HG03103 (cell line): ENCODE results near the gene CADM4.
"Not testable (repeated sequence)": the region's sequence is repeated elsewhere in the genome, so short reads cannot be mapped to it uniquely, and the experiment has no call there.

Experiments
- ATAC-seq: cut with Tn5 transposase; IDR thresholded peaks from one replicate; pipeline ENCODE4 v1.9.1; 2021; ENCODE audit warnings: low read depth; ENCODE audit not compliant: unreplicated experiment

CADM4 gene

DNA sequence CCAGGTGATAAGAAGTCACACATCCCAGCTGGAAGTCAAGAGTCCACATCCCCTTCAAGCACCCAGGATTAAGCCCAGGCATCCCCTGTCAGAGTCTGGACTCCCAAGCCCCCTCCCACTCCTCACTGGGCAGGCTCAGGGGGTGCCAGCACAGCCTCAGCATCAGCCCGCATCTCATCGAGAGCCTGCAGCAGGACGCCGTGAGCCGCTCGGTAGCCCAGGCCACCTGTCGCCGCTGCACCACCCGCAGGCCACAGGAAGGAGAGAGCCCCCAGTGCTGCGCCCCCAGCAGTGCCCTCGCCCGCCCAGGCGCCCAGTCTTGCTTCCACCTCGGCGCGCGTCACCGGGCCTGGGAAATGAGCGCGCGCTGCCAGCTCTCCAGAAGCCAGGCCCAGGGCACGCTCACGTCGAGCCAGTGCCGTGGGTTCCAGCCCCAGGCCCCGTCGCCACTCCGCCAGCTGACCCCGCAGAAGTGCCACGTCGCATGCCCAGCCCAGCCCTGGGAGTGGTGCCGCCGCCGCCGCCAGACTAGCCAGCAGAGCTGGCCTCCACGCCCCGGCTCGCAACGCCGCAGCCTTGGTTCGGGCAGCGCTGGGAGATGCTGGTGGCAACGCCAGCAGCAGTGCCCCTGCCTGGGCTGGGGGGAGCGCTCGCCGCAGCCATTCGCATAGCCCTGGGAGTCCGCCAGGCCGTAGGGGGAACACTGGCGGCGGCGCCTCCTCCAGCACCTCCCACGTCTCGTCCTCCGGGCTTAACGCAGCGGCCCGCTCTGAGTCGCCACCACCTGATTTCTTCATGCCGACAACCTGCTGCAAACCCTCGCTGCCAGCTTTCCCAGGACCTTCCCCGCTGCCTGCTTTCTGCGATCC, 47.5 kb downstream of the CADM4 start:
- ATAC-seq = no peak

DNA sequence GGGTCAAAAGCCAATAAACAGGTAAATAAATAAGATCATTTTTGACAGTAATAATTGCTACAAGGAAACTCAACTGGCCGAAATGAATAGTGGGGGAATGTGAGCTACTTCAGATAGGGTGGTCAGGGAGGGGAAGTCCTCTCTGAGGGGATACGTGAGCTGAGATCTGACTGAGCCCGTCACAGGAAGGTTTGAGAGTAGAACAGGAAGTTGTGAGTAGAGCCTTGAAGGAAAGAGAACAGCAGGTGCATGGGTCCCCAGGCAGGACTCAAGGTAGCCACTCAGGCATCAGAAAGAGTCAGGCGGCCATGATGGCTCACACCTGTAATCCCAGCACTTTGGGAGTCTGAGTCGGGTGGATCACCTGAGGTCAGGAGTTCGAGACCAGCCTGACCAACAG, 50.0 kb downstream of the CADM4 start:
- no peak for ATAC-seq

DNA sequence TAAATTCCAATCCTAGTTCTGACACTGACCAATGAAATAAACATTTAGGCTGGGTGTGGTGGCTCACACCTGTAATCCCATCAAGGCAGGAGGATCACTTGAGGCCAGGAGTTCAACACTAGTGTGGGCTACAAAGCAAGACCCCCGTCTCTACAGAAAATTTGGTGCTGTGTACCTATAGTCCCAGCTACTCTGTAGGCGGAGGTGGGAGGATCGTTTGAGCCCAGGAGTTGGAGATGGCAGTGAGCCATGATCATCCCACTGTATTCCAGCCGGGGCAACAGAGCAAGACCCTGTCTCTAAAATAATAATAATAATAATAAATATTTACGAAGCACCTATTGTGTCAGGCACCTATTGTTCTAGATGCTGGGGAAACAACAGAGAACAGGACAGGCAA, 50.4 kb downstream of the CADM4 start:
- no peak for ATAC-seq

DNA sequence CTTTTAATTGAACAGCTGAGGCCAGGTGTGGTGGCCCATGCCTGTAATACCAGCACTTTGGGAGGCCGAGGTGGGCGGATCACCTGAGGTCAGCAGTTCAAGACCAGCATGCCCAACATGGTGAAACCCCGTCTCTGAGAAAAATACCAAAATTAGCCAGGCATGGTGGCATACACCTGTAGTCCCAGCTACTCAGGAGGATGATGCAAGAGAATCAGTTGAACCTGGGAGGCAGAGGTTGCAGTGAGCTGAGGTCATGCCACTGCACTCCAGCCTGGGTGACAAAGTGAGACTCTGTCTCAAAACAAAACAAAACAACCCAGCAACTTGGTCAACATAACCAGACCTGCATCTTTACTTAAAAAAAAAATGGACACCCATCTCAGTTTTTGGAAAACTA, 52.6 kb downstream of the CADM4 start:
- not testable (repeated sequence) for ATAC-seq

DNA sequence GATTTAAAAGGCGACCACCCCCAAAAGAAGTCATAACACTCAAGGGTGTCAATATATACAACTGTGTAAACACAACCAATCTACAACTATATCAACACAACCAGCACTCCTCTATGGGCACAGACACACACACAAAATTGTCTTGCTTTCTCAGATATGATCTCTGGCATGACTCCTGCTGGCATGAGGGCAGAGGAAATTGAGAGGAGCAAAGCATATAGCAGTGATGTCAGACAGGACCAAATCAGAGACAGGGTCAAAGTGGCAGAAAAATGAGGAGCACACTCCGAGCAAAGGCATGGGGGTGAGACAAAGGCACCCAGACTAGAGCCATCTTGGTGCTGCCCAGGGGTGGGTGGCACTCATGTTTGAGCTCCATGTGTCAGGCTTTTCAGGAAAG, 53.3 kb downstream of the CADM4 start:
- no peak for ATAC-seq

DNA sequence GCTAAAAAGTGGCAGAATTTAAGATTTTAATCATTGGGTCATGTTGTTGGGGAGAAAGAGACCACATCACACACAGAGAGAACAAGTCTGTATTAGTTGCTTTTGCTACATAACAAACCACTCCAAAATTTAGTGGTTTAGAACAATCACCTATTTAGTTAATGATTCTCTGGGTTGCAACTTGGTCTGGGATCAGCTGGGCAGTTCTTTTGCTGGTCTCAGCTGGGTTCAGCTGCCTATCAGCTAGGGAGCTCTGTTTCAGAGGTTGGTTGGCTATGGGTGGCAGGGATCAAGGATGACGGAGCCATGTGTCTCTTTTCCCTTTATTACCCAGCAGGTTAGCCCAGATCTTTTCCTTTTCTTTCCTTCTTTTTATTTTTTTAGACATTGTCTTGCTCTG, 55.2 kb downstream of the CADM4 start:
- no peak for ATAC-seq

DNA sequence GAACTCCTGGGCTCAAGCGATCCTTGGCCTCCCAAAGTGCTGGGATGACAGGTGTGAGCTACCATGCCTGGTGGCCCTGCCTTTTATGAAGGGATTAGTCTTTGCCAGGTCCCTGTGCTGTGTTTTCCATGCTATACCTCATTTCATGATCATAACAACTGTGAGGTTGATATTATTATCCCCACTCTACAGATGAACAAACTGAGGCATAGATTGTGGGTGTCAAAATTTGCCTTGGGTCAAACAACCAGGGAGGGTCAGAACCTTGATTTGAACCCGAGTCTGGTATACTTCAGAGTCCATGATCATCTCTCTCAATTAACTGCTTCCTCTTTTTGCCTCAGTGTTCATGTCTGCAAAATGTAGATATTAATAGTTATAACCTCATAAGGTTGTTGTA, 57.2 kb downstream of the CADM4 start:
- no peak for ATAC-seq

DNA sequence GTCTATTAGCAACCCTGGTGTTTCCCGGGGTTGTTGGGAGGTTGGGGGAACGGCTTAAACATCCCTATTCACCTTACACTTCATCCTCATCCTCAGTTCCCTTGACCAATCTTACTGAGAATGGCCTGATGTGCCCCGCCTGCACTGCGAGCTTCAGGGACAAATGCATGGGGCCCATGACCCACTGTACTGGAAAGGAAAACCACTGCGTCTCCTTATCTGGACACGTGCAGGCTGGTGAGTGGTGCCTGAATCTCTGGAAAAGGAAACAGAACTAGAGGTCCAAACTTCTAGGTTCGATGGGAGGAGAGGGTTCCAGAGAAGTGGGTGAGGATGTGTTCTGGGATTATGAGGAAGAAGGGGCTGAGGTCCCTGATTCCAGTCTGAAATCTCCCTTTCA, 58.2 kb downstream of the CADM4 start:
- ATAC-seq = no peak

DNA sequence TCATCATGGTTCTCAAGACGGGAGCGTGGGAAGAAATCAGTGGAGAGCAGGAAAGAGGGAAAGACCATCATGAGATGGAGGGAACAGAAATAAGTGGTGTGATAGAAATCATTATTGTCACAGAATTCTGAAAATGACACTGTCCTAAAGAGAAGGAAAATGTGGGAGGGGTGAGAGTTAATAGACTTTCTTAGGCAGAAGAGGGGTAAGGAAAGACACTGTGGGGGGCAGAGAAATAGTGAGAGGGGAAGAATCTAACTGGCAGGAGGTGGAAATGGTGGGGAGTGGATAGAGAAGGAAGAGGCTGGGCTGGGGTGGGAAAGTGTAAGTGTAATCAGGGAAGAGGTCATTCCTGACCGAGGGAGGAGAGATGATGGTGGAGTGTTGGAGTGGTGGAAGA, 60.9 kb downstream of the CADM4 start:
- ATAC-seq = no peak

DNA sequence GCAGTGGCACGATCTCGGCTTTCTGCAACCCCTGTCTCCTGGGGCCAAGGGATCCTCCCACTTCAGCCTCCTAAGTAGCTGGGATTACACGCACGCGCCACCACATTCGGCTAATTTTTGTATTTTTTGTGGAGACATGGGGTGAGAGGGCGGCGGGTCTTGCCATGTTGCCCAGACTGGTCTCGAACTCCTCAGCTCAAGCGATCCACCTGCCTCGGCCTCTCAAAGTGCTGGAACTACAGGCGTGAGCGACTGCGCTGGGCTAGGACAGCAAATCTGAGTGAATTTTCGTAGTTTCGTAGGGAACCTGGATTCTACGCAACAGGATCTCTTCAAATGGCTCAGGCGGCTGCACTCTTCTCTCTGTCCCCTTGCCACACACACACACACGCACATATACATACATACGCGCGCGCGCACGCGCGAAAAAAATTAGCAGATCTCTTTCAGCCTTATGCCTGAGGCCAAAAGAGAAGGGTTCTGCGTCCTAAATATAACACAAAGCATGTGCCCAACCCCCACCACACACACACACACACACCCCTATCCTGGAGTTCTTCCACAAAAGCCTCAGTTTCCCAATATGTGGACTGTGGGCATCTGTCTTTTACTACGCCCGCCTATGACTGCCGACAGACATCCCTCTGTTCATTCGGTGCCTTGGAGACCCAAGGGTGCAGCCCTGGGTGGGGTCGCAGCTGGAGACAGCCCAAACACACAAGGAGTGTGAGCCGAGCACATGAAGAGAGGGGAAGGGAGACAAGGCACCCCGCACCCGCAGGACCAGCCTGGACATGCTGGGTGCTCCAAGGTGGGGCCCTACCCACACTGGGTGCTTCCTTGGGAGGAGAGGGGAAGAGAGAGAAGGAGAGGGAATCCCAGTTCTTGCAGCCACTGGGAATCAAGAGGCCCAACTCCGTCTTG, 63.4 kb downstream of the CADM4 start:
- no peak for ATAC-seq

DNA sequence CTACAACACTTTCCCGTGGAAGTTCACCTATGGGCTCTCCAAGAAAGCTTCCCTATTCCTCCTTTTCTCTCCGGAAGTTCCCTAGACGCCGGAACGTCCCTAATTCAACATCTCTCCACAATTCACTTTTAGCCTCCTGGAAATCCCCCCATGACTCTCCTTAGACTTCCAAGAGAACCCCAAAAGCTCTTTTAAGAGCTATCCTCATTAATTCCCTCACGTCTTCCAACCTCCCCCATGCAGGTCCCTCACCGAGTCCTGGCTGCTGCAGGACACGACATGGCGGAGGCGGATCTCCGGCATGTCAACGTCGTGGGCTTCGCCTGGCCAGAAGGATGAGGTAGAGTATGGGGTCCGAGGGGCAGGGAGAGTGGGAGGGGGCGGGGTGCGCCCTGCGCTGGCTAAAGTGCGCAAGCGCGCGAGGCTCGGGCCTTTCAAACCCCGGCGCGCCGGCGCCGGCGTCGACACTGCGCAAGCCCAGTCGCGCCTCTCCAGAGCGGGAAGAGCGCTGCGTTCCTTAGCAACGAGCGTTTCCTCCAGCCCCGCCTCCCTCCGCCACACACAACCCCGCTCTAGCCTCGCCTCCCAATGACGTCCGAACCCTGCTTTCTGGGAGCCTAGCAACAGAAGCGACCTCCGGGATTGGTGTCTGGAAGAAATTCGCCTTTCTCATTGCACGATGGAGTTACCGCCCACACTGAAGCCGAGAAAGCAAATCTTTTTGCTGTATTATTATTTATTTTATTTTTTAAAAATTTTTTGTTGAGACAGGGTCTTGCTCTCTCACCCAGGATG, 64.3 kb downstream of the CADM4 start, which contains the start of the genes PINLYP and XRCC1:
Gene PINLYP (plus strand): TSS at position 646 of the 795 bp plus-strand sequence. CDS start 1,391 bp downstream, outside the sequence.
Gene XRCC1 (minus strand): TSS at position 372 of the 795 bp plus-strand sequence. CDS start 69 bp downstream, at position 303.
- ATAC-seq = peak; percentile 96

DNA sequence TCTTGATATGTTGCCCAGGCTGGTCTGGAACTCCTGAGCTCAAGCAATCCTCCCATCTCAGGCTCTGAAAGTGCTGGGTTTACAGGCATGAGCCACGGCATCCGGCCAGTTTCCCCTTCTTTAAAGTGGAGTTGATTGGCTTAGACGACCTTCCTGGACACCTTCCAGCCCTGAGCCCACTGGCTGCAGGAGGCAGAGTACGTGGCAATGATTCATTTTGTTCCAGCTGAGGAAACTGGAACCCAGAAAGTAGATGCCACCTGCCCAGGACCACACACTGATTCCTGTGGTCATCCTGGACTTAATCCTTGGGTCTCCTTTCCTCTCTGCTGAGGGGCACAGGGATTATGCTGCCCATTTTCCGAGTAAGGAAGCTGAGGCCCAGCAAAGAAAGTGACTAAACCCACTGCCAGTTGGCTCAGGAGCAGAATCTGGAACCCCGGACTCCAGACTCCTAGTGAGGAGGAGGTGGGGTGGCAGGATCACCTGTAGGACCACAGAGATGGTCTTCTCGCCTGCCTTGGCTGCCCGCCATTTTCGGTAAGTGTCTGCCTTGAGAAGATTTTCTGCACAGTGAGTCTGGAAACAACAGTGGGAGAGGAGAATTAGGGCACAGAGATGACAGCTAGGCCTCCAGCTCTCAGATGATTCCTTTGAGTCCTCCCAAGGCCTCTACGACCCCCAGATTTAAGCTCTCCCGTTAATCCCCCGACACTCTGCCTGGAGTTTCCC, 65.1 kb downstream of the CADM4 start:
- no peak for ATAC-seq
